Stimulated activated CD8-positive, alpha-beta memory T cell treated with anti-CD3 and anti-CD28 coated beads, Interleukin-4, amount 100 ng/mL, for 1 hour (primary cell): ENCODE measurements around the gene ANKDD1B.

Experiments used
- DNase-seq, 2 donors: peaks; one replicate each; pipeline ENCODE4 v3.0.0-alpha.2; 2020; ENCODE audit warnings: low read depth in 2 of 2, low spot score in 1 of 2

Gene ANKDD1B

DNA sequence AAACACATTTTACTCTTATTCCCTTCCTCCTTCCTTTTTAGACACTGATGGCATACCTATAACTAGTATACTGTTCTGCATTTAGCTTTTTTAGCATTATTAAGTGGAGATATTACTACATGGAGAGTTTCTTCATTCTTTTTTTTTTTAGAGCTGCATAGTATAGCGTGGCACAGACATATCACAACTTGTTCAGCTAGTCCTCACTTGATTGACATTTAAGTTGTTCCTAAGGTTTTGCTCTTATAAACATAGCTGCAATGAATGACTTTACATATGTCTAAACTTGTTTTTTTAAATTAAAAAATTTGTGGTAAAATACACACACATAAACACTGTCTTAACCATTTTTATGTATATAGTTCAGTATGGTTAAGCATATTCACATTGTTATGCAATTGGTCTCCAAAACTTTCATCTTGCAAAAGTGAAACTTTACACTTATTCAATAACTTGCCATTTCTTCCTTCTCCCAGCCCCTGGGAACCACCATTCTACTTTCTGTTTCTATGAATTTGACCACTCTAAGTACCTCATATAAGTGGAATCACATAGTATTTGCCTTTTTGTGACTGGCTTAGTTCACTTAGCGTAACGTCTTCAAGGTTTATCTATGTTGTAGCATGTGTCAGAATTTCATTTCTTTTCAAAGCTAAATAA, 48.7 kb downstream of the ANKDD1B start:
- DNase-seq, result no peak

DNA sequence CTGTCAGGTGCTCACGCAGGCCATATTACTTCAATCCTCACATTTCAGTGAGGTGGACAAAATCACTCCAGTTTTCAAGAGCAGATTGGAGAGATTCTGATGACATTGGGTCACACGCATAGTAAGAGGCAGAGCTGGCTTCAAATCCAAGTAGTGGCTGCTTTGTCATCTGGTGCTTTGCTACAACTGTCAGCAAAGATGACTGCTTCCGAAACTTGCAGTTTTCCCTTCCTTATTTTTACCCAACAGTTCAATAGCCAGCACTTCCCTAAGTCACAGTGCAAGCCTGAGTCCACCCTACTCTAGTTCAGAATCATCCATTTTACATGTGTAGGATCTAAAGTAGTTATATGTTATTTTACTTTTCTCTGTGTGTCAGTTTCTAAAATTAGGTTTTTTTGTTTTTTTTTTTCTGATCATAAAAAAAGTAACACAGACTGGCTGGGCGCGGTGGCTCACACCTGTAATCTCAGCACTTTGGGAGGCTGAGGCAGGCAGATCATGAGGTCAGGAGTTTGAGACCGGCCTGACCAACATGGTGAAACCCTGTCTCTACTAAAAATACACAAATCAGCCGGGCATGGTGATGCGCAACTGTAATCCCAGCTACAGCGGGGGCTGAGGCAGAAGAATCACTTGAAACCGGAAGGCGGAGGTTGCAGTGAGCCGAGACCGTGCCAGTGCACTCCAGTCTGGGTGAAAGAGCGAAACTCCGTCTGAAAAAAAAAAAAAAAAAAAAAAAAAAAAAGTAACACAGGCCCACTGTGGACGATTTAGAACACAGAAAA, 49.6 kb downstream of the ANKDD1B start:
- no peak for DNase-seq

GRCh38 chr5:75662061-75662460, 50.8 kb downstream of the ANKDD1B start:
- no peak for DNase-seq

- no peak for DNase-seq
Measured at GRCh38 chr5:75663579-75664284, 52.5 kb downstream of the ANKDD1B start.

GRCh38 chr5:75664979-75665378, 53.7 kb downstream of the ANKDD1B start:
- DNase-seq, result no peak

- DNase-seq, result no peak
Measured at GRCh38 chr5:75666801-75667200, 55.5 kb downstream of the ANKDD1B start.

GRCh38 chr5:75667586-75667985, 56.3 kb downstream of the ANKDD1B start:
- DNase-seq, result no peak

GRCh38 chr5:75668445-75668844, 57.2 kb downstream of the ANKDD1B start:
- no peak for DNase-seq

GRCh38 chr5:75668977-75669689, 57.9 kb downstream of the ANKDD1B start:
- DNase-seq, result peak in 1 of 2 donors; percentile 22

GRCh38 chr5:75670577-75670976, 59.3 kb downstream of the ANKDD1B start:
- no peak for DNase-seq

GRCh38 chr5:75671506-75671905, 60.3 kb downstream of the ANKDD1B start:
- DNase-seq, result no peak

DNA sequence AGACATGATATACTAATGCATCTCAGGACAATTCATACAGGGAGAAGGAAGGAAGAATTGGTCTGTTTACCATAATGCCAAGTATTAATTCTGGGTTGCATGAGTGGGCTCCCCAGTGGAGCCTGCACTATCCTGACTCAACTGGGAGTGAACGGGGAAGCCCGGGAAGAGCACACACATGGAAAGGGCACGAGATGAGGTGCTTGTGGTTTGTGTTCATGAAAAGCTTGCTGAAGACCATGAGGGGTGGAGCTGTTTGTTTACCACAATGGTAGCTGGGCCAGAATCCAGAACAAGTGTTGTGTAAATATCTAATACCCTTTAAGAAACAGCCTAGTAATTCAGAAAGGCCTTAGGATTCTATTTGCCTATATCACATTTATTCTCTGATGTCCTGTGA, 61.4 kb downstream of the ANKDD1B start:
- DNase-seq, result no peak

DNA sequence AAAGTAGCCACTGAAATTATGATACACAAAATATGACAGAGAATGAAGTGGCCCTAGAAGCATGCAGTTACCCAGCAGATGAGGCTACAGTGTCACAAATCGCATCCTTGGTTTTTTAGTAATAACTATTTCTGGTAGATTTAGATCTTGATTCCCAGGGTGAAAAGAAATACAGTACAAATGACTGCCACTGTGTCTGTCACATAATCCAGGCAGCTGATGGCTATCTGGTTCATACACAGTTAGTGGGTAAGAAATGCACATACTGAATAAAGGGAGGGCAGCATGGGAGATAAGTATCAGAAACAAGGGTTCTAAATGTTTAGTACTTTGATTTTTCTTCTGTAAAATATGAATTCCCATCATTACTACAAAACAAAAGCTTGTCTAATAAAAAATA, 64.5 kb downstream of the ANKDD1B start:
- no peak for DNase-seq

DNA sequence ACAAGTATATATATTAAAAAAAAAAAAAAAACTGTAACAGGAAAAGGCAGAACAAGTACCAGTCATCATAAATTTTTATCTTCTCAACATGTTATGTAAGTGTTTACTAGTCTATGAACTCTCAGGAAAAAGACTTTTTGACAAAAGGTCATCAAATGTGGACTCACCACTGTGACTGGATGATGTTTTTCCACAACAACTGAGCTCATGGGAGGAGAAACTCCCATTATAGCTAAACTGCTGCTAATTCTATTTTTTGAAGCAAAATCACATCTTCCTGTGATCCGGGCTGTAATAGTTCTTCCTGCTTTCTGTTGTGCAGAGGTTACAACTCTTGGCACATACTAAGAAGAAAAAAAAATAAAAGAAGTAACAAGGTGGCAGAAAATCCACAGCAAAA, 66.4 kb downstream of the ANKDD1B start:
- DNase-seq, result no peak

DNA sequence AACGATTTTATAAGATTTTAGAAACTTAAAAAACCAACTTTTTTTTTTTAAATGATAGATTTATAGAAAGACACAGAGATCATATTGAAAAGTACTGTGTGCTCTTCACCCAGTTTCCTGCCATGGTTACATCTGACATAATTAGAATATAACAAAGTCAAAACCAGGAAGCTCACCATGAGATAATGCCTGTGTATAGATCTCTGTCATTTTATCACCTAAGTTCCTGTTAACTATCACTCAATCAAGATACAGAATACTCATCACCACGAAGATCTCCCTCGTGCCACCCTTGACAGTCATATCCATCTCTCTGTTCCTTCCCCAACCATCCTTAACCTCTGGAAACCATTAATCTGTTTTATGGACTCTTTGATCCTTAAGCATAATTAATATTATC, 66.9 kb downstream of the ANKDD1B start:
- DNase-seq, result no peak

GRCh38 chr5:75681125-75681830, 70.0 kb downstream of the ANKDD1B start:
- no peak for DNase-seq

DNA sequence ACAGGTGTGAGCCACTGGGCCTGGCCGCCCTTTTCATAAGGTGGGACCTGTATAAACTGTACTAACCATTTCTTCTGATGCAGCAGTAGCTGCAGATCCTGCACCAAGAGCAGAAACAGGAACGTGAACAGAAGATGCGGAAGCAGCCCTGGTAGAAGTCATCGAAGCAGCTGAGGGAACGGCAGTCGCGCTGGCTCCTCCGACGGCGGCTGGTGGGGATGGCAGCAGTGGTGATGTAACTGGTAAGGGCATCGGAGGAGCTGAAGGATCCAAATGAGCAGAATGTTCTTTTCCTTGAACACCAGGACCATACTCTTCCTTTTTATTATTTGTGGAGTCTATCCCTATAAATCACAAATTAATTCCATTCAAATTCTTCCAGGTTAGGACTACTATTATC, 73.9 kb downstream of the ANKDD1B start:
- DNase-seq, result no peak

DNA sequence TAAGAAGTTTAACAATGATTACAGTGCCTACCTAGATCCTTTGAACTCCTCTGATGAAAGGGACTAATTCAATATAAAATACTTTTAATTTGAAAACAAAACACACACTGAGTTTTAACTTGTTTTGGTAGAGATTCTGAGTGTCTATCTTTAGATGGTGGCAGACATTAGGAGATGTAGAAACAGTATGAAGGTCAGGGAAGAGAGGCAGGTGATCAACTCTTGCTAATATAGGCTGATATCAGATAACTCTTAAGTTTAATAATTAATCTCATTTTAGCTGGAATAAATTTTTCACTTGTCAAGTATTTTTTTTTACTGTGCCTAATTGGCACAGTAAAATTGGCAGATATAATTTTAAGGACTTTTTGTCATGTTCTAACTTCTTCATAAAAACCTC, 75.2 kb downstream of the ANKDD1B start:
- no peak for DNase-seq

- no peak for DNase-seq
Measured at GRCh38 chr5:75690669-75691068, 79.4 kb downstream of the ANKDD1B start.

DNA sequence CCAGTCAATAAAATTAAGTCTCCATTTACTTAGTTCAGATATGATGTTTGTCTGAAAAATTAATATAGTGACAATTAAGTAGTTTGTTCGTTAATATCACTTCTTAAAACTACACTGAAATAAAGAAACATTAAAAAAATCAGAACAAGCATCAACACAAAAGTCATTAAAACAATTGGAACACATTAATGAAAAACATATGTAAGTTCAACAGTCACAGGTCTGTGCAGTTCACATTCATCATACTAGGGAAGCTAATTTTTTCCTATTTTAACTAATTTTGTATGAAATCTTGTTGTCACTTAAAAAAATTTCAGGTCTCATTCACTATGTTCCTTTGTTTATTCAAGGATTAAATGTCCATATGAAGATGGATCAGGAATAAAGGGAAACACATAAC, 83.5 kb downstream of the ANKDD1B start:
- no peak for DNase-seq
